Astrocyte of the spinal cord (primary cell): ENCODE results near the gene TMEM144.
A peak's percentile ranks its signal among the peaks of the same experiment; 100 is the strongest.

Experiments used
- DNase-seq: peaks from one replicate; pipeline ENCODE4 v3.0.0; 2011; ENCODE audit warnings: low read depth, low spot score
- H3K4me3 ChIP-seq: 2 replicates; pipeline ENCODE4 v1.5.1; 2011; ENCODE audit warnings: low read depth, mild to moderate bottlenecking, low read length, moderate library complexity
- in situ Hi-C: cut with HindIII; loops from 2 replicates; pipeline ENCODE4 v1.10.0; 2017; ENCODE audit warnings: low sequenced_read_pairs
- TF ChIP-seq, protein P1 (sequence below): IDR thresholded peaks from 2 replicates; pipeline ENCODE4 v1.5.1; 2012; ENCODE audit warnings: low read depth, mild to moderate bottlenecking, low read length, inconsistent platforms

The TMEM144 gene

DNA sequence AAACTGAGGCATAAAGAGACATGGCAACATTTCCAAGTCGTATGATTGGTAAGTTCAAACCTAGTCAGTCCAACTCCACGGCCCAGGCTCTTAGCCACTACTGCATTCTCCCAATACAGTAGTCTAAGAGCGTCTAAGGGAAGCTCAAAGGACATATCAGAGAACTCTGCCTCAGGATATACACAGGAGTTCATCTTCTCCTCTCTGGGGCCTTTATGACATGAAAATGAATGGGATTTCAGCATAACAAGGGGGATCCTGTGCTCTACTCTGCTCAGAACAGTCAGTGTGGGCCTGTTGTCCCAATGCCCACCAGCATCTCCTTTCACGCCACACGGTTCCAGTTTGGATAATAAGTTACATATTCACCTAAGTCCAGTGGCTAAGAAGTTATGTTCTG lies 41.7 kb upstream of the TMEM144 start:
- TF ChIP-seq, protein P1, sequence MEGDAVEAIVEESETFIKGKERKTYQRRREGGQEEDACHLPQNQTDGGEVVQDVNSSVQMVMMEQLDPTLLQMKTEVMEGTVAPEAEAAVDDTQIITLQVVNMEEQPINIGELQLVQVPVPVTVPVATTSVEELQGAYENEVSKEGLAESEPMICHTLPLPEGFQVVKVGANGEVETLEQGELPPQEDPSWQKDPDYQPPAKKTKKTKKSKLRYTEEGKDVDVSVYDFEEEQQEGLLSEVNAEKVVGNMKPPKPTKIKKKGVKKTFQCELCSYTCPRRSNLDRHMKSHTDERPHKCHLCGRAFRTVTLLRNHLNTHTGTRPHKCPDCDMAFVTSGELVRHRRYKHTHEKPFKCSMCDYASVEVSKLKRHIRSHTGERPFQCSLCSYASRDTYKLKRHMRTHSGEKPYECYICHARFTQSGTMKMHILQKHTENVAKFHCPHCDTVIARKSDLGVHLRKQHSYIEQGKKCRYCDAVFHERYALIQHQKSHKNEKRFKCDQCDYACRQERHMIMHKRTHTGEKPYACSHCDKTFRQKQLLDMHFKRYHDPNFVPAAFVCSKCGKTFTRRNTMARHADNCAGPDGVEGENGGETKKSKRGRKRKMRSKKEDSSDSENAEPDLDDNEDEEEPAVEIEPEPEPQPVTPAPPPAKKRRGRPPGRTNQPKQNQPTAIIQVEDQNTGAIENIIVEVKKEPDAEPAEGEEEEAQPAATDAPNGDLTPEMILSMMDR = no peak
- in situ Hi-C loops = no loop called here
- DNase-seq = no peak
- H3K4me3 ChIP-seq = no peak overlapping the region

DNA sequence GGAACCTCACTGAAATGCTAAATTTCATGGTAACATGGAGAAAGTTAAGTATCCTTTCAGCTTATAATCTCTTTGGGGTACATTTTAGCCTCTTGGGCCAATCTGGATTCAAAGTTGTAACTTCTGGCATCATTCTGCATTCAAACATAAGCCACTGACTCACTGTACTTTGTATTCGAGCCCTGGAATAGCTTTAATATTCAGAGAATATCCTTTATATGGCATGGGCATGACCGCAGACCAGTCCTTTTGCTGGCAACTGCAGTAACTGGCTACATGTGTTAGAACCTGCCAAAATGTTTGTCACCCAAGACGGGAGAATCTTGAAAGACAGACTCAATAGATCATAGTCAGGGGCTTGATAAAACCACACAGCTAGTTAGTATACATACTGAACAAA lies 40.8 kb upstream of the TMEM144 start:
- peak overlapping the region; percentile 34 for H3K4me3 ChIP-seq
- TF ChIP-seq, protein P1 = no peak
- peak; percentile 23 for DNase-seq
- in situ Hi-C loops = no loop called here

DNA sequence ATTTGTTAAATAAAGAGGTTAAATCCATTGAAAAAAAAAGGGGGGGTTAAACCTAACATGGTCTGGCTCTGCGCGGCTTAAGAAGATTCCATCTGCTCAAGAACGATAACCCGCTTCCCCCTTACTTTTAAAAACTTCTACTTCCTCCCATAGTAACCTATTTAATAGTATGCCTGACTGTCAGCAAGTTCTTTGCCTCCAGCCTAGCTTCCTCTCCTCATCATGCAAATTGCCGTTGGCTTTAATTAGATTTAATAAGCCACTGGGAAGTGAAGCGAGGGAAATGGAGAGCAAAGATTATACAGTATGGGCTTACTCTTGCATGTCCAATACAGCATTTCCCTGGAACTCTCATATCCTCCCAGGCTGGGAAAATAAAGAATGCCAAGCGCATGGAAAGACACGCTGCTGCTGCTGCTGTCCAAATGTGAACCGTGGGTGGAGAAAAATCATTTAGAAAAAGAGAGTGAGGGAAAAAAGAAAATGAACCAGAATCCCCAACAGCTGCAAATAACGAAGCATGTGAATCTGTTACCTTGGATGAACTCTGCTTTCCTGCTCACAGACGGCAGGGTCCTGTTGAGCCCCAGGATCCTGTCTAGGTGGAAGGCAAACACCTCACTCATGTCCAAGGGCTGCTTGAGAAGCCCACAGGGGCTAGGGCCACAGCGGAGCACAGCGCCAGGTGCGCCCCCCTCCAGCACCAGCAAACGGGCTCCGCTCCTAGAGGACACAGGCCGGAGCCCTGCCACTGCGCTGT lies 40.2 kb upstream of the TMEM144 start:
- peak; percentile 43 for DNase-seq
- in situ Hi-C loops = no loop called here
- TF ChIP-seq, protein P1 = no peak
- H3K4me3 ChIP-seq = peak overlapping the region; percentile 34

DNA sequence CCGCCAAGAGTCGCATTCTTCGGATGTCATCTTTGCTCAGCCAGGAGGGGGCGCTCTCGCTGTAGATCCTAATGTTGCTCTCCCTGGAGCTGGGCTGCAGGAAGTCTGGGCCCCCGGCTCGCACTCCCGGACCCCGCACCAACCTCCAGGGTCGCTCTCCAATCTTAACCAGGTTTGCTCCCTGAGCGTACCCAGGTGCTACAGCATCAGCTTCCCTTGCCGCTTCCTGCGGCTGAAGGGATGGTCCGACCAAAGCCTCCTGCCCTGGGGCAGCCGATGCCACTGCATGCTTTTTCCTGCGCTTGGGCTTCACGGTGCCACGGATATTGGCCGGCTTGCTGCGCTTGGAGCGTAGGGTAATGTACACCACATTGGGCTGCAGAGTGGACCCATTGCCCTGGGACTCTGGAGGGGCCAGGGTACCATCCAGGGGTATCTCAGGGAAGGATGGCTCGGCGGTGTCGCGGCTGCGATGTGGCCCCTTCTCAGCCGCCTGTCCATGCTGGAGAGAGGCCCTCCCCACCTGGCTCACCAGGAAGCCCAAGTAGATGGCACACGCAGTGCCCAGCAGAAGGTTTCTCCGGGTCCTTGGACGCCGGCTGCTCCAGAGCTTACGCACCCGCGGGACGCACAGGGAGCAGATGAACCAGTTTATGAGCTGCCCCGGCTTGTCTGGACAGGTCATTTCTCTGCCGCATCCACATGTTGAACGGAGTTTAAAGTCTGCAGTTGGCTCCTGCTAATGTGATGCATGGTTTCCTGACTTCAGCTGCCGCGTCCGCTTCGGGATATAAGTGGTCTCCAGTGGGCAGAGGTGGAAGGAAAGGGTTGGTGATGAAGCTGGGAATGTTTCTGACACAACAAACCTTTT lies 39.4 kb upstream of the TMEM144 start:
- in situ Hi-C loops = no loop called here
- peak overlapping the region; percentile 34 for H3K4me3 ChIP-seq
- peak; percentile 30 for DNase-seq
- TF ChIP-seq, protein P1 = peak; percentile 32

DNA sequence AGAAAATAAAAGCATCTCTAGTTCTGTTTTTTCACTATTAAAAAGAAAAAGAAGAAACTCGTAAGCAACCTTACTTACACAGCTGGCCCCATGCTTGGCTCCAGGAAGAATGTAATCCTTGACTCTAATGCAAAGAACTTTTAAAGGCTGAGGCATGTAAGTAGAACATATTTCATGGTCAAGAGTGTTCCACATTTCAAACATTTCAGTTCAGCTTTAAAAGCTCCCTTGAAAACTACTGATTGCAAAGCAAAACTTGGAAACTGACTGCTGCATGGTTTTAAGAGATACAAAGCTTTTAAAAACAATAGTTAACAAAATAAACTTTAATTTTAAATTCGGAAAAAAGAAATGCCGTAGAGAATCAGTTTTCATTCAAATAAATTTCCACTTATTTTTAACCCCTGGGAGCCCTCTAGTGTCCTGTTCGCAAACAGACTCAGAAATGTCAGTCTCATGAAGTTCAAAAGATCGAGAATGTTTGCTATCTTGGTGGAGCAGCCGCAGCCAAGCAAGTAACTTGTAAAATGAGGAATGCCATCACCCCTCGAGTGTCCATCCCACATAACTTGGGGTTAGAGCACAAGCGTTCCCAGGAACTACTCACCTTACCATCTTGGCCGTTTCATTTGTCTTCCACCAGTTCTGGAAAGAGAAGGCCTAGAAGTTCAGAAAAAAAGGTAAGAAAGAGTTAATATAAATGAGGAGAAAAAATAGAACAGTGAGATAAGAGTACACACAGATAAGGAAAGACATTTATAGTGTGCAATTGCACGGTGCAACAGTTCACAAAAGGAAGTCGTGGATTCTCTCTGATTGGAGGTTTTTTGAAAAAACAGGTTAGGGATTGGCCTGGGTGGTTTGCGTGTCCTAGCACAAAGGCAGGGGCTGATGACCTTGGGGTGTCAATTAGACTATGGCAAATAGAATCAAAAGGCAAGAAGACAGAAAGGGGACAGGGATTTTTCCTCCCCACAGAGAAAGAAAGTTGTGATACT lies 37.7 kb upstream of the TMEM144 start, which contains the start of gene GASK1B:
Gene GASK1B, minus strand, starts transcription at position 765 of the 998 bp plus-strand sequence. CDS start 1,650 bp downstream, outside the sequence.
- TF ChIP-seq, protein P1 = peak; percentile 73
- DNase-seq = peak; percentile 83
- H3K4me3 ChIP-seq = peak within 1 kb of the TSS; percentile 42
- in situ Hi-C loops = no loop called here

DNA sequence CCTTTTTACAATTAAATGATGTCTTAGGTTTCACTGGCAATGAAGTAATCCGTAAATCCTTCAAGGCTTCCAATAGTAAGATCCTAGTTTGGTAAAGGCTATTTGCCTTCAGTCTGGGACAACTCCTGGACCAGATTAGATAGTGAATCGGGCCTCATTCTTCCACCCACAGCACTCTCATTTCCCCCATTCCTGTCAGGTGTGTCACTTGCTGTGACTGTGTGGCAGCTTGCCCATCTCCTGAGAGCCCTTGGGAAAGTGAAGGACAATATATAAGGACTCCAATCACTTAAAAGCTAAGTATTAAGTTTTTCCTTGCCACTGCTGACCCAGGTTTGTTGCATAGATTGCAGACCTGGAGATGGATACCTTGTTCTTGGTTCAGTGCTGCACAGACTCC lies 34.2 kb upstream of the TMEM144 start:
- peak; percentile 15 for DNase-seq
- in situ Hi-C loops = no loop called here

More for the DNA sequence above, 34.2 kb upstream of the TMEM144 start:
- TF ChIP-seq, protein P1 = no peak
- no peak overlapping the region for H3K4me3 ChIP-seq
